Measurements from ENCODE around the gene UBALD1. TPM values are rescaled to one million over a fixed set of nuclear protein-coding genes. Genes with fewer than 3 reads are reported as not detected.

UBALD1 gene
- total RNA-seq, 1 experiment from 2014 or later: 42.1 TPM

- no TSS peak for BruUV-seq (replicated peaks)
- TF ChIP-seq, protein P1, sequence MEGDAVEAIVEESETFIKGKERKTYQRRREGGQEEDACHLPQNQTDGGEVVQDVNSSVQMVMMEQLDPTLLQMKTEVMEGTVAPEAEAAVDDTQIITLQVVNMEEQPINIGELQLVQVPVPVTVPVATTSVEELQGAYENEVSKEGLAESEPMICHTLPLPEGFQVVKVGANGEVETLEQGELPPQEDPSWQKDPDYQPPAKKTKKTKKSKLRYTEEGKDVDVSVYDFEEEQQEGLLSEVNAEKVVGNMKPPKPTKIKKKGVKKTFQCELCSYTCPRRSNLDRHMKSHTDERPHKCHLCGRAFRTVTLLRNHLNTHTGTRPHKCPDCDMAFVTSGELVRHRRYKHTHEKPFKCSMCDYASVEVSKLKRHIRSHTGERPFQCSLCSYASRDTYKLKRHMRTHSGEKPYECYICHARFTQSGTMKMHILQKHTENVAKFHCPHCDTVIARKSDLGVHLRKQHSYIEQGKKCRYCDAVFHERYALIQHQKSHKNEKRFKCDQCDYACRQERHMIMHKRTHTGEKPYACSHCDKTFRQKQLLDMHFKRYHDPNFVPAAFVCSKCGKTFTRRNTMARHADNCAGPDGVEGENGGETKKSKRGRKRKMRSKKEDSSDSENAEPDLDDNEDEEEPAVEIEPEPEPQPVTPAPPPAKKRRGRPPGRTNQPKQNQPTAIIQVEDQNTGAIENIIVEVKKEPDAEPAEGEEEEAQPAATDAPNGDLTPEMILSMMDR (IDR thresholded peaks at IDR 0.05; ENCODE audit: unreplicated experiment): no peak
- Mint-ChIP-seq H3K27ac (ENCODE audit: low read depth, unreplicated experiment) (no peak overlapping the region), H3K36me3 (ENCODE audit: insufficient read depth, unreplicated experiment) (peaks cover 42% of the 10 kb centered on the region), H3K4me3 (ENCODE audit: unreplicated experiment) (no peak overlapping the region), H3K4me1 (ENCODE audit: insufficient read depth, unreplicated experiment) (peaks cover 13% of the 10 kb centered on the region), H3K27me3 (ENCODE audit: insufficient read depth, unreplicated experiment) (no peaks in the 10 kb centered on the region), H3K9me3 (ENCODE audit: unreplicated experiment) (no peaks in the 10 kb centered on the region)
- POLR2A ChIA-PET: no interaction called here
- CTCF ChIA-PET: interaction anchor here (0.7 kb wide), 1 partner anchor 22 kb away, joined by 4 read pairs; no protein-coding TSS in a partner anchor
- peak; percentile 65 for DNase-seq (ENCODE audit: unreplicated experiment)
- intact Hi-C loops (cut with micrococcal nuclease): no loop called here
Measured at GRCh38 chr16:4661661-4662060, 47.0 kb upstream of the UBALD1 start.

DNA sequence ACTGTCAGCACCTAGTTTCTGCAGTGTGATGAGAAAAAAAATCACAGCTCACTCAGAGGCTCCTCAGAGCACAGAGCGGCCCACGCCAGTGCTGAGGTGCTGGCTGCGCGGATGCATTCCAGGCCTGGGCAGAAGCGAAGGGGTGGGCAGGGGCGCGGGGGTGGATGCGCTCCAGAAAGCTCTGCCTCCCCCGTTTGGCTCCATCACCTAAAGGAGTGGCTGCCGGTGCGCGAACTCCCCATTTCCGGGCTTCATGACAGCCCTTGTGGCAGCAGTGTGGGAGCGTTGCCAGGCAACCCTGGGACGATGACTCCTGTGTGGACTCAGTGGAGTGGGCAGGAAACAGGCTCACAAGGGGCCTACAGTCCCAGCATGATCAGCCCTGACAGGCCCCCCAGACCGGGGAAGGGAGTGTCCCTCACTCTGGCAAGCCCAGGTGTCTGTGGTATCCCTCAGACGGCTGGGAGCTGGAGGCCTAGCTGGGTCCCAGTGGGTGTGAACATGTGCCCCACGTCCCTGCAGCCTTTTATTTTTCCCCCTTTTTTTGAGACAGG, 45.8 kb upstream of the UBALD1 start:
- no peak overlapping the region for H3K27ac Mint-ChIP-seq (ENCODE audit: low read depth, unreplicated experiment)

GRCh38 chr16:4659363-4660353, 45.0 kb upstream of the UBALD1 start:
- H3K36me3 Mint-ChIP-seq (ENCODE audit: insufficient read depth, unreplicated experiment): peaks cover 45% of the 10 kb centered on the region
- no TSS peak for BruUV-seq (replicated peaks)
- H3K27ac Mint-ChIP-seq (ENCODE audit: low read depth, unreplicated experiment): no peak overlapping the region
- H3K4me3 Mint-ChIP-seq (ENCODE audit: unreplicated experiment): no peak overlapping the region
- H3K9me3 Mint-ChIP-seq (ENCODE audit: unreplicated experiment): no peaks in the 10 kb centered on the region
- TF ChIP-seq, protein P1 (IDR thresholded peaks at IDR 0.05; ENCODE audit: unreplicated experiment): no peak
- ChIA-PET CTCF (interaction anchor here (2.2 kb wide), 1 partner anchor 10 kb away, joined by 8 read pairs; no protein-coding TSS in a partner anchor), POLR2A (no interaction called here)
- intact Hi-C loops (cut with micrococcal nuclease): no loop called here
- no peaks in the 10 kb centered on the region for H3K27me3 Mint-ChIP-seq (ENCODE audit: insufficient read depth, unreplicated experiment)
- H3K4me1 Mint-ChIP-seq (ENCODE audit: insufficient read depth, unreplicated experiment): peaks cover 10% of the 10 kb centered on the region
- no peak for DNase-seq (ENCODE audit: unreplicated experiment)

More for the DNA sequence above, 45.8 kb upstream of the UBALD1 start:
- H3K4me1 Mint-ChIP-seq (ENCODE audit: insufficient read depth, unreplicated experiment): peaks cover 13% of the 10 kb centered on the region
- no peaks in the 10 kb centered on the region for H3K9me3 Mint-ChIP-seq (ENCODE audit: unreplicated experiment)
- ChIA-PET POLR2A (no interaction called here), CTCF (interaction anchor here (0.9 to 2.2 kb wide), 3 partner anchors 9 to 37 kb away, joined by 4 to 8 read pairs (median 6); partner anchors contain the start of gene MGRN1)
- no peaks in the 10 kb centered on the region for H3K27me3 Mint-ChIP-seq (ENCODE audit: insufficient read depth, unreplicated experiment)
- no TSS peak for BruUV-seq (replicated peaks)
- intact Hi-C loops (cut with micrococcal nuclease): no loop called here
- no peak for DNase-seq (ENCODE audit: unreplicated experiment)
- peaks cover 42% of the 10 kb centered on the region for H3K36me3 Mint-ChIP-seq (ENCODE audit: insufficient read depth, unreplicated experiment)
- TF ChIP-seq, protein P1 (IDR thresholded peaks at IDR 0.05; ENCODE audit: unreplicated experiment): no peak
- no peak overlapping the region for H3K4me3 Mint-ChIP-seq (ENCODE audit: unreplicated experiment)
